Astrocyte of the spinal cord (primary cell): ENCODE measurements around the gene KCNJ15.

Experiments used
- DNase-seq: peaks from one replicate; pipeline ENCODE4 v3.0.0; 2011; ENCODE audit warnings: low read depth, low spot score
- H3K4me3 ChIP-seq: 2 replicates; pipeline ENCODE4 v1.5.1; 2011; ENCODE audit warnings: low read depth, mild to moderate bottlenecking, low read length, moderate library complexity
- in situ Hi-C: cut with HindIII; loops from 2 replicates; pipeline ENCODE4 v1.10.0; 2017; ENCODE audit warnings: low sequenced_read_pairs
- TF ChIP-seq, protein P1 (sequence below): IDR thresholded peaks from 2 replicates; pipeline ENCODE4 v1.5.1; 2012; ENCODE audit warnings: low read depth, mild to moderate bottlenecking, low read length, inconsistent platforms

The KCNJ15 gene

DNA sequence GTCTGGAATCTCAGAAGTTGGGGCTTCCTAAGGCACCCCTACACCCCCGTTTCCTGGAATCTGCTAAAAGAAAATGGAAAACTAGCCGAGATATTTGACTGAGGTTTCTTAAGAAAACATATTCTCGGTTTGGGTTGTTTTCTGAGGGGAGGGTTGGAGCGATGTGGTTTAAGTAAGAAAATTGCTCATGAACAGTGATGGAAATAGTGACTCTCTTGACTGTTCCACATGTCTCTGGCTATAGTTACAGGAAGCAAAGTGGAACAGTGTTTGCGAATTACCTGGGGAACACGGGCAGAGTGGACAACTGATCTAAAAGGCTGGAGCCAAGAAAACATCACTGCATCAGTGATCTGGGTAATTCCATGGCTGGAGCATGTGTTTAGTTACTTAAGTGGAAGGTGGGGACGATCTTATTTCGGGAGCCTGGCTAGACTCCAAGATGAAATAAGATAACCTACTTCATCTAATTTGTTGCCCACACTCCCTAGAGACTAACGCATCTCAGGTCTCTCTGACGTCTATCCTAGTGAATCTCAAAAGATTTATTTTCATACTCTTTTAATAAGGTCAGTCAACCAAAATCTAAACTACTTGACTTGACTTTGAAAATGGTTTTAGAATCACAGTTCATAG is 92.4 kb downstream of the KCNJ15 start:
- in situ Hi-C loops, result no loop called here
- no peak overlapping the region for H3K4me3 ChIP-seq
- DNase-seq, result peak; percentile 99
- TF ChIP-seq, protein P1, sequence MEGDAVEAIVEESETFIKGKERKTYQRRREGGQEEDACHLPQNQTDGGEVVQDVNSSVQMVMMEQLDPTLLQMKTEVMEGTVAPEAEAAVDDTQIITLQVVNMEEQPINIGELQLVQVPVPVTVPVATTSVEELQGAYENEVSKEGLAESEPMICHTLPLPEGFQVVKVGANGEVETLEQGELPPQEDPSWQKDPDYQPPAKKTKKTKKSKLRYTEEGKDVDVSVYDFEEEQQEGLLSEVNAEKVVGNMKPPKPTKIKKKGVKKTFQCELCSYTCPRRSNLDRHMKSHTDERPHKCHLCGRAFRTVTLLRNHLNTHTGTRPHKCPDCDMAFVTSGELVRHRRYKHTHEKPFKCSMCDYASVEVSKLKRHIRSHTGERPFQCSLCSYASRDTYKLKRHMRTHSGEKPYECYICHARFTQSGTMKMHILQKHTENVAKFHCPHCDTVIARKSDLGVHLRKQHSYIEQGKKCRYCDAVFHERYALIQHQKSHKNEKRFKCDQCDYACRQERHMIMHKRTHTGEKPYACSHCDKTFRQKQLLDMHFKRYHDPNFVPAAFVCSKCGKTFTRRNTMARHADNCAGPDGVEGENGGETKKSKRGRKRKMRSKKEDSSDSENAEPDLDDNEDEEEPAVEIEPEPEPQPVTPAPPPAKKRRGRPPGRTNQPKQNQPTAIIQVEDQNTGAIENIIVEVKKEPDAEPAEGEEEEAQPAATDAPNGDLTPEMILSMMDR, result no peak

DNA sequence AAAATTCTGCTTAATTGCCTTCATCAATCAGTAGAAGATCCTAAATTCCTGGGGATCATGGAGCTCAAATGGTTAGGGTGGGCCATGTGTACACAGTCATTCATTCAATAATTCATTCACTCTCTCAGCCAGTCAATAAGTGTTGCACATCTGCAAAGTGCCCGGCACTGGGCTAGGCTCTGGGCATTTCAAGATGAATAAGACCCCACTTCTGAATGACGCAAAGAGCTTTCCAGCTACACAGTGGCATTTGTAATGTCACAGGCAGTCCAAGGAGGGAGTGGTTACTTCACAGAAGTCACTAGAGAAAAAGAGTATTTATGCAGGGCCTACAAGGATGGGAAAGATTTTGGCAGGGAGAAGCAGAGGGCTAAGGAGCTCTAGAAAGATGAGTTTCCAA is 93.2 kb downstream of the KCNJ15 start:
- no peak overlapping the region for H3K4me3 ChIP-seq
- TF ChIP-seq, protein P1, result no peak
- DNase-seq, result no peak
- in situ Hi-C loops, result no loop called here

DNA sequence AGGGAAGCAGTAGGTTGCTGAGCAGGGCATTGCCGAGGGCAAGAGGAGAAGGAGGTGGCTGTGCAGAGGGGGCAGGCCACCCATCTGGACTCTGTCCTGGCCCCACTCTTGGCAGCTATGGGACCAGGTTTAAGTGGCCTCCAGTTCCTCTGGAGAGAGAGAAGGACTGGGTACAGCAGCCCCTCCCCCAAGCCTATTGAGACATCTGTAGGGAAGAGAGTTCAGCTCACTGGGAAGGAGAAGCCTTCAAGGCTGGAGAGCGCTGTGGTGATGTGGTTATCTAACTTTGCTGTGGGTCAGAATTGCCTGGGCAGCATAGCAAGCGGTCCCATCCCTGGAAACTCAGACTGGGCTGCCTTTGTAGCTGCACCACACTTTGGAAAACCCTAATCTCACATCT is 93.9 kb downstream of the KCNJ15 start:
- TF ChIP-seq, protein P1, result no peak
- no peak overlapping the region for H3K4me3 ChIP-seq
- in situ Hi-C loops, result no loop called here
- no peak for DNase-seq

DNA sequence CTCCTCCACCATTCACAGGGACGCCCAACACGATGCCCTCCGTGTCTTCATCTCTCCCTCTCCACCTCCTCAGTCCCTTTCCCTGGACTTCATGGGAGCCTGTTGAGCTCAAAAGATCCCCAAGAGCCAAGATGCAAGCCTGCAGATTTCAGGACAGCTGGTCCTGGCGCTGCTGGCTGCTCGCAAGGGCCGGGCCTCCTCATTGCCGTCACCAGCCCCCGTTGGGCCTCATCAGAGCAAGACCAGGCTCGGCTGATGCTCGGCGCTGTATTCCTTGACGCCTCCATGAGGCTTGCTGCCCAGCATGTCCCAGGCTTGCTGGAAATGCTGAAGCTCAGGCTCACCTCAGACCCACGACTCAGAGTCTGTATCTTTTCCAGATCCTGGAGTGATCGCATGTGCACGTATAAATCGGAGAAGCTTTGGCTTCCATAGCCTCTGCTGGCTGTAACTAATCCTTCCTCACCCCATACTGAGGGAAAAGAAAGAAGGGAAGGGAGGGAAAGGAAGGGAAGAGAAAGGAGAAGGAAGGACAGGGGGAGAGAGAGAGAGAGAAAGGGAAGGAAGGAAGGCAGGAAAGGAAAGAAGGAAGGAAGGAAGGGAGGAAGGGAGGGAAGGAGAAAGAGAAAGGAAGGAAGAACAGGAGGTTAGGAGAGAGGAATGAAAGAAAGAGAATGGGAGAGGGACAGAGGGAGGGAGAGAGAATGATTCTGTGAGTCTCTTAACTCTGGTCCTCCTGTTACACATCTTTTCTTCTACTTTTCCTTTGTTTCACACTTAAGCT is 94.6 kb downstream of the KCNJ15 start:
- TF ChIP-seq, protein P1, result no peak
- DNase-seq, result peak; percentile 34
- in situ Hi-C loops, result no loop called here
- H3K4me3 ChIP-seq, result no peak overlapping the region

DNA sequence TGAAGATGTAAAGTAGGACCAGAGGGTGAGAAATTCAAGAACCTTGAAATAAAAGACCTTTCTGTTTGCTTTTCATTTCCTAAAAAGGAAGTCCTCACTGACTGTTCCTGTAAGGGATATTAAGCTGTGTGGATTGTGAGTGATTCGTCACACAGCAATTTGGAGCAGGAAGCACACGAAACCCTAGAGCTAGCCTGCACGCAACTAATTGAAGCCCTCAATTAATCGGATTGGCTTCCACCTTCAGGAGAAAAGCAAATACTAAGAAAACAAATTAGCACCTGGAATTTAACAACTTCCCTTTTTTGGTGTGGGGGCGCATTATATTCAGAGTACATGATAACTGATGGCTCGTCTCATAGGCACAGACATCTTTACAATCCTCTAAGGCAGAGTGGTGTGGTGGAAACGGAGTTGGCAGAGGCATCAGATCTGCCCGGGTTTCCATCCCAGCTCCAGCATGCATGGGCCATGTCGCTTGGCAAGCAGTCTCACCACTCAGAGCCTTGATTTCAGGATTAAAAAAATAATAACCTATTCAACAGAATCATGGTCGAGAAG is 95.2 kb downstream of the KCNJ15 start:
- TF ChIP-seq, protein P1, result no peak
- DNase-seq, result peak; percentile 92
- H3K4me3 ChIP-seq, result no peak overlapping the region
- in situ Hi-C loops, result no loop called here

DNA sequence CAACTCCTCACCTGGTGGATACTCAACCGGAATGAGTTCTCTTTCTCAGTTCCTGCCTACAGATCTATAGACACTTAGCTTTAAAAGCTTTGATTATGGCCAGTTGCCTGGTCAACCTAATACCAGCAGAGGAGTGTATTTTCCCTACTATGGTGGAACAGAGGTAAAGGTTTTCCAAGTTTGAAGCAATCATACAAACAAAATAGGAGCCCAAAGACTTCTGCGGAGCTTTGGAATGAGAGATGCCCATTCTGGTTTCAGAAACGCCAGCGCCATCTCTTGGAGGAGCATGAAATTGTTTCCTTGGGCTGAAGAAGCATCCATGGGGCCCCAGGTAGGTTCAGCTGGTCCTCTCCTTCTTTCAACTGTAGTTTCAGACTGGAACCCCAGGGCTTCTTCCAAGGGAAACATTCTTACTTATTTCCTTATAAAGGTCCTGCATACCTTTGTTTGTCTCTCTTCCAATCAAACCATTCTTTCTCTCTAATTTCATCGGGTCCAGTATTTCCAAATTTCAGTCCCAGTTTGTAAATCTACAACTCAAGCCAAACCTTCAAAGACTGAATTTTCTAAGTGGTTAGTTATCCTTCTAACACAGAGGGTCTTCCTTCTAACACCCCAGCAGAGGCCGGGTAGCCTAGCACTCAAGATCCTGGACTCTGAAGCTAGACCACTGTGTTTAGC is 95.9 kb downstream of the KCNJ15 start:
- in situ Hi-C loops, result no loop called here
- TF ChIP-seq, protein P1, result peak; percentile 85
- peak; percentile 88 for DNase-seq
- no peak overlapping the region for H3K4me3 ChIP-seq
